B cell (primary cell): Measurements from ENCODE around the gene FAM219A. TPM values are rescaled to one million over a fixed set of nuclear protein-coding genes. Genes with fewer than 3 reads are reported as not detected.

Source experiments
- ATAC-seq: fragments of 200-7000 bp; cut with Tn5 transposase; one replicate; pipeline ENCODE4 v1.10.0; 2021; ENCODE audit warnings: low read depth, mild to moderate bottlenecking, moderate number of reproducible peaks, moderate library complexity
- CTCF ChIA-PET: fragments of 350-600 bp; sonication (Branson Sonifier 250); formaldehyde crosslinking; loops from one replicate; lab custom pipeline; 2021; ENCODE audit warnings: antibody characterized with exemption, inconsistent platforms; lab: Charles Lee
- POLR2A ChIA-PET: fragments of 350-600 bp; sonication (Branson Sonifier 250); formaldehyde crosslinking; loops from one replicate; lab custom pipeline; 2021; ENCODE audit warnings: antibody characterized with exemption; lab: Charles Lee
- DNase-seq: peaks from one replicate; pipeline ENCODE4 v3.0.0; 2013
- H2AFZ ChIP-seq: 2 replicates; pipeline ENCODE4 v1.6.1; 2012; ENCODE audit warnings: mild to moderate bottlenecking, low read depth, low read length; ENCODE audit not compliant: insufficient read depth, poor library complexity, severe bottlenecking
- H3K27ac ChIP-seq, 2 donors: 1 replicate in 1 of 2; 2 replicates in 1 of 2; pipeline ENCODE4 v1.5.1; 2012 to 2013; ENCODE audit warnings: low read length in 2 of 2, mild to moderate bottlenecking in 2 of 2, moderate library complexity in 1 of 2
- H3K27me3 ChIP-seq, 4 experiments: fragments of 200-600 bp in 1 of 4; sonication (generic) in 1 of 4; replicated peaks in 1 of 4; 1 replicate in 2 of 4; 2 replicates in 2 of 4; pipeline versions ENCODE4 v1.6.1 to v1.7.0; 2013 to 2016; ENCODE audit warnings: low read length in 3 of 4, mild to moderate bottlenecking in 2 of 4, mixed read lengths in 1 of 4, moderate library complexity in 1 of 4; ENCODE audit not compliant: insufficient read depth in 4 of 4, control insufficient read depth in 3 of 4; ENCODE audit errors: control extremely low read depth in 1 of 4
- H3K36me3 ChIP-seq, 2 experiments: replicated peaks in 1 of 2; 1 replicate in 1 of 2; 2 replicates in 1 of 2; pipeline versions ENCODE4 v1.6.1 to v1.7.1; 2013; ENCODE audit warnings: low read length in 1 of 2; ENCODE audit not compliant: insufficient read depth in 2 of 2, control insufficient read depth in 1 of 2; ENCODE audit errors: control extremely low read depth in 1 of 2, extremely low read depth in 1 of 2
- H3K4me1 ChIP-seq, 2 donors: fragments of 200-600 bp in 1 of 2; sonication (generic) in 1 of 2; 1 replicate in 1 of 2; 2 replicates in 1 of 2; pipeline versions ENCODE4 v1.5.1 to v1.6.1; 2013 to 2017; ENCODE audit warnings: low read length in 2 of 2; ENCODE audit not compliant: control insufficient read depth in 2 of 2, insufficient read depth in 2 of 2
- H3K4me2 ChIP-seq: replicated peaks from 2 replicates; pipeline ENCODE3; 2012; ENCODE audit warnings: mild to moderate bottlenecking, low read depth, low read length; ENCODE audit not compliant: poor library complexity, severe bottlenecking
- H3K4me3 ChIP-seq, 5 experiments: fragments of 200-600 bp in 1 of 5; sonication (generic) in 1 of 5; 1 replicate in 3 of 5; 2 replicates in 2 of 5; pipeline versions ENCODE4 v1.5.1 to v1.7.0; 2011 to 2016; ENCODE audit warnings: low read length in 4 of 5, mild to moderate bottlenecking in 4 of 5, low read depth in 2 of 5, control low read depth in 1 of 5, moderate library complexity in 1 of 5; ENCODE audit not compliant: insufficient read depth in 1 of 5; ENCODE audit errors: control extremely low read depth in 1 of 5, extremely low read depth in 1 of 5
- H3K79me2 ChIP-seq: fragments of 200-600 bp; sonication (generic); one replicate; pipeline ENCODE4 v1.6.0; 2016; ENCODE audit warnings: low read length; ENCODE audit not compliant: control insufficient read depth, insufficient read depth
- H3K9ac ChIP-seq: fragments of 200-600 bp; sonication (generic); 2 replicates; pipeline ENCODE4 v1.6.1; 2017; ENCODE audit warnings: mild to moderate bottlenecking, low read length, moderate library complexity
- H3K9me3 ChIP-seq, 3 donors: one replicate each; pipeline versions ENCODE4 v1.6.1 to v1.7.1; 2013; ENCODE audit warnings: low read length in 2 of 3; ENCODE audit not compliant: control insufficient read depth in 2 of 3, insufficient read depth in 1 of 3; ENCODE audit errors: control extremely low read depth in 1 of 3
- H4K20me1 ChIP-seq: 2 replicates; pipeline ENCODE4 v1.6.0; 2012; ENCODE audit warnings: mild to moderate bottlenecking, low read length; ENCODE audit not compliant: insufficient read depth, control insufficient read depth, poor library complexity, severe bottlenecking
- H3K27ac Mint-ChIP-seq: one replicate; pipeline ENCODE4 v1.8.0; 2021; ENCODE audit warnings: mixed read lengths
- H3K27me3 Mint-ChIP-seq: one replicate; pipeline ENCODE4 v1.8.0; 2021; ENCODE audit warnings: mixed read lengths
- H3K4me1 Mint-ChIP-seq: one replicate; pipeline ENCODE4 v1.8.0; 2021; ENCODE audit warnings: mixed read lengths
- H3K4me3 Mint-ChIP-seq: one replicate; pipeline ENCODE4 v1.8.0; 2021; ENCODE audit warnings: mixed read lengths
- H3K9me3 Mint-ChIP-seq: one replicate; pipeline ENCODE4 v1.8.0; 2022; ENCODE audit warnings: mixed read lengths; ENCODE audit not compliant: insufficient read depth
- EZH2 ChIP-seq: IDR thresholded peaks from 2 replicates; pipeline ENCODE4 v1.6.1; 2012; ENCODE audit warnings: borderline replicate concordance, low read depth, mild to moderate bottlenecking, moderate library complexity, low read length; ENCODE audit not compliant: insufficient read depth, poor library complexity, severe bottlenecking
- WGBS: methylation state at CpG from one replicate; pipeline ENCODE4 v1.1.5; 2013; ENCODE audit warnings: missing lambda C conversion rate; ENCODE audit not compliant: insufficient coverage; 5-methylcytosine and 5-hydroxymethylcytosine counted together
- intact Hi-C: fragments of 100-400 bp; cut with micrococcal nuclease; formaldehyde crosslinking; loops from one replicate; pipeline ENCODE4 v1.10.0; 2022
- polyA plus RNA-seq: library from polyadenylated mRNA; depleted of rRNA; stranded (reverse); fragments of >200 nt; gene quantifications from 2 replicates; pipeline ENCODE4 v1.2.3, GENCODE V29; 2012
- total RNA-seq, 2 donors: library from RNA; stranded (reverse); fragments of 120-200 nt in 1 of 2; gene quantifications; 1 replicate in 1 of 2; 2 replicates in 1 of 2; pipeline versions ENCODE4 v1.2.3 to v1.2.4, GENCODE V29; 2013 to 2022
- TF ChIP-seq, protein P1 (sequence below): fragments of 200-600 bp; IDR thresholded peaks from one replicate; pipeline ENCODE4 v1.8.0; 2022; ENCODE audit warnings: antibody characterized with exemption, mild to moderate bottlenecking

FAM219A gene
- total and polyA plus RNA-seq, 2 donors (not counting 1 experiment from before 2014, with no cell fraction given): 12.9 to 17.3 TPM

DNA sequence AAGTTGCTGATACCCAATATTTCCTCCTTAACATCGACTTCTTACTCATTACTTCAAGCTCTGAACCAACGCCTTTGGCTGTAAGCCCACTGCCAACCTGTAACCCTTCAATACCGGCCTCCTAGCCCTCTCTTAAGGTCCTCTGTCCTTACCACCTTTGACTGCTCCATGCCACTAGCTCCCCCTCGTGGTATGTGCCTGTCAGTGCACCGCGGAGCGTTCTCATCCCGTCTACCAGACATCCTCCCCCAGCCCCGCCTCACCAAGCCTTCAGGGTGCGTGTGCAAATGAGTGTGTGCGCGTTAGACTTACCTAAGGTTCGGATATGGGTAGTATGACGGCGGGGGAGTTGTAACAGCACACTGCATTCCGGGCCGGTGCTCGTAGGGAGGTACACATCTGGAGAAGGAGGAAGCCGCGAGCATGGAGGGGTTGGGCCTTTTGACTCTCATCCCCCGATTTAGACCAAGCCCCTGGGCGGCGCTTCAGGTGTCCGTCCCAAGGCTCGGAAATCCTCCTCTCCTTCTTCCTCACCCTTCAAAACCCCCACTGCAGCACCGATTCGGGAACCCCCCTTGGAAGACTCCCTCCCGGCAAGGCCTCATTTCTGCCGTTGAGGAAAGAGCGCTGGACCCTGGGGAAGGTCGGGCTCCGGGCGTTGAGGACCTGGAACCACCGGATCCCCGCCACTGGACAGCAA lies 78.9 kb downstream of the FAM219A start:
- CTCF ChIA-PET: interaction anchor here (0.5 to 5.7 kb wide), 17 partner anchors 9 to 754 kb away, joined by 3 to 72 read pairs (median 4); partner anchors contain the start of genes RPP25L and UBAP2
- DNase-seq (peak; percentile 91), ATAC-seq (peak; percentile 26)
- peaks cover 29 to 43% of the 10 kb centered on the region in 2 donors for H3K4me1 ChIP-seq
- H3K79me2 ChIP-seq: no peaks in the 10 kb centered on the region
- POLR2A ChIA-PET: interaction anchor here (0.7 kb wide), 1 partner anchor 48 kb away, joined by 5 read pairs; no protein-coding TSS in a partner anchor
- peak overlapping the region; percentile 69 for H3K9ac ChIP-seq
- Mint-ChIP-seq H3K27me3 (no peaks in the 10 kb centered on the region), H3K27ac (peak overlapping the region; percentile 78), H3K4me1 (peaks cover 43% of the 10 kb centered on the region), H3K9me3 (no peaks in the 10 kb centered on the region), H3K4me3 (peak overlapping the region; percentile 91)
- H4K20me1 ChIP-seq: no peaks in the 10 kb centered on the region
- no peaks in the 10 kb centered on the region for H3K36me3 ChIP-seq
- peak overlapping the region; percentile 91 for H3K4me2 ChIP-seq
- TF ChIP-seq, protein P1, sequence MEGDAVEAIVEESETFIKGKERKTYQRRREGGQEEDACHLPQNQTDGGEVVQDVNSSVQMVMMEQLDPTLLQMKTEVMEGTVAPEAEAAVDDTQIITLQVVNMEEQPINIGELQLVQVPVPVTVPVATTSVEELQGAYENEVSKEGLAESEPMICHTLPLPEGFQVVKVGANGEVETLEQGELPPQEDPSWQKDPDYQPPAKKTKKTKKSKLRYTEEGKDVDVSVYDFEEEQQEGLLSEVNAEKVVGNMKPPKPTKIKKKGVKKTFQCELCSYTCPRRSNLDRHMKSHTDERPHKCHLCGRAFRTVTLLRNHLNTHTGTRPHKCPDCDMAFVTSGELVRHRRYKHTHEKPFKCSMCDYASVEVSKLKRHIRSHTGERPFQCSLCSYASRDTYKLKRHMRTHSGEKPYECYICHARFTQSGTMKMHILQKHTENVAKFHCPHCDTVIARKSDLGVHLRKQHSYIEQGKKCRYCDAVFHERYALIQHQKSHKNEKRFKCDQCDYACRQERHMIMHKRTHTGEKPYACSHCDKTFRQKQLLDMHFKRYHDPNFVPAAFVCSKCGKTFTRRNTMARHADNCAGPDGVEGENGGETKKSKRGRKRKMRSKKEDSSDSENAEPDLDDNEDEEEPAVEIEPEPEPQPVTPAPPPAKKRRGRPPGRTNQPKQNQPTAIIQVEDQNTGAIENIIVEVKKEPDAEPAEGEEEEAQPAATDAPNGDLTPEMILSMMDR: peak; percentile 96
- TF ChIP-seq EZH2: no peak
- intact Hi-C loops: loop anchor here (2.0 to 10.0 kb wide), 8 partner anchors 252 to 905 kb away; partner anchors contain the start of genes ATOSB, DCAF12, NOL6 and PIGO
- peak overlapping the region in 4 of 5 experiments; percentile 55 to 74 (median 60) for H3K4me3 ChIP-seq
- H3K27ac ChIP-seq: no peak overlapping the region
- WGBS: under 1% methylated on average over 18 of the region's 35 CpGs
- peaks cover 0 to 16% (median 4%) of the 10 kb centered on the region in 4 experiments for H3K27me3 ChIP-seq
- peaks cover 0 to 14% (median 0%) of the 10 kb centered on the region in 3 donors for H3K9me3 ChIP-seq
- H2AFZ ChIP-seq: peak overlapping the region; percentile 88
